Endothelial cell of coronary artery (primary cell): ENCODE results near the gene SREK1IP1. TPM values are rescaled to one million over a fixed set of nuclear protein-coding genes. Genes with fewer than 3 reads are reported as not detected.

ENCODE experiments used
- total RNA-seq: library from RNA; depleted of rRNA; stranded (reverse); fragments of >200 nt; gene quantifications from 2 replicates; pipeline ENCODE4 v1.2.3, GENCODE V29; 2014

Gene SREK1IP1
- 10.3 and 13.9 TPM in 2 replicates for total RNA-seq

GRCh38 chr5:64768358-64769312 lies at the start of gene SREK1IP1, which contains the start of gene CWC27:
SREK1IP1 (minus strand) TSS chr5:64768691; CDS start chr5:64768517, 174 bp downstream.
CWC27 (plus strand) TSS chr5:64768930; CDS start chr5:64769147, 217 bp downstream.

DNA sequence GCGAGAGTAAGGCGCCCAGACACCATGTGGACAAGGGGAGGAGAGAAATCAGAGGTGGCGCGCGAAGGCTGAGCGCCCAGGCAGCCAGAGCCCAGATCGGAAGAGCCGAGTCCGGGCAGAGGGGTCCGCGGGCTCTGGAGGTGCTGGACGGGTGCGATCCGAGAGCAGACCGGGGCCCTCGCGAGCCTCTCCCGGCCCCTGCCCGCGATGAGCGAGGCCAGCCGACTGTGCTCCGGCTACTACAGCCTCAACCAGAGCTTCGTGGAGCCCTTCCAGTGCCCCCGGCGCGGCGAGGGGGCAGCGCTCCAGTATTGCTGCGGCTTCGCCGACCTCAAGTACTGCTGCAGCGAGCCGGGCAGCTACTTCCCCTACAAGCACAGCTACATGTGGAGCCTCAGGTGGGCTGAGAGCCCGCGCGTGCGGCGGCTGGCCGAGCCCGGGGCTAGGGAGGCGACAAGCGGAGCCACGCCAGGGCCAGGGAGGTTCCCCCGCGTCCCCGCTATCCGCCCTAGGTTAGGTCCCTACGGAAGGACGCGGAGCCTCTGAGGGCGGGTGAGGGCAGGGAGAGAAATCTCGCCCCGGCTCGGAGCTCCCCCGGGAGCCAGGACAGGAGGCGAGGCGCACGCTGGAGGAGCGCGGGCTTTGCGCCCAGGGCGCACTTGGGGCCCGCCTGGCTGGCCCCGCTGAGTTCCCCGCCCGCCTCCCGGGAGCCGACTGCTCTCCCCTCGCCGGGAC lies 77.9 kb downstream of the SREK1IP1 start, which contains the start of gene SHISAL2B:
TSS of gene SHISAL2B (plus strand) at position 87 of the 735 bp plus-strand sequence. CDS start at position 208, 121 bp downstream.

Other genes starting within 250 kb of the SREK1IP1 start
- gene SHISAL2B, start 78.2 kb downstream of the SREK1IP1 start, total RNA-seq, result not detected in 2 replicates
- 16.6 and 18.5 TPM in 2 replicates for gene CWC27, start 239 bp upstream of the SREK1IP1 start, total RNA-seq